ENCODE results near the gene ITGB8.

DNA sequence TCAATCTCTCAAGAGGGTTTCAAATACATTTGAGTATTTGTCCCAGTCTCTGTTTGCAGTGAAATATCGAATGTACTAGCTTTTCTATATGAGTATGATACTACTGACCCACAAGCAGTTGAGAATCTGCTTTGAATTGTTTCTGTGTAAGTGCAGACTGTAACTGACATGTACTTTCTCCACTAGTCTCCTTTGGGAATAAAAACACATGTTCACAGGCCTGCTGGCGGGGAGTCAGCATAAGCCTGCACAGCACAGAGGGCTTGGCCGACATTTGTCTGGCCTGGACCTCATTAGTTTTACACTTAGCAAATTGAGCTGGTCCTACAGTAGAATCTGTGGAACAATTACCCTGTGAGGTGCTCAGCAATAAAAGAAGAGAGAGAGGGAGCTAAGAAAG is 72.6 kb downstream of the ITGB8 start:
- TF ChIP-seq CTCF (IDR thresholded peaks at IDR 0.05) (no peak), POLR2A (IDR thresholded peaks at IDR 0.05) (no peak)
